Thyroid gland (tissue), 4 donors: Measurements from ENCODE around the gene TAGAP.

Experiments used
- POLR2A ChIP-seq, 2 donors: fragments of 450-650 bp; IDR thresholded peaks; one replicate each; pipeline ENCODE4 v1.6.1; 2017; ENCODE audit warnings: antibody characterized with exemption in 2 of 2, mild to moderate bottlenecking in 2 of 2, moderate library complexity in 1 of 2
- TF ChIP-seq, protein P1 (sequence below), 6 experiments: fragments of 200-600 bp in 3 of 6; fragments of 450-650 bp in 3 of 6; sonication (generic) in 3 of 6; IDR thresholded peaks; one replicate each; pipeline ENCODE4 v1.5.1; 2016 to 2019; ENCODE audit warnings: antibody characterized with exemption in 6 of 6, mild to moderate bottlenecking in 2 of 6, inconsistent platforms in 1 of 6, moderate library complexity in 1 of 6

DNA sequence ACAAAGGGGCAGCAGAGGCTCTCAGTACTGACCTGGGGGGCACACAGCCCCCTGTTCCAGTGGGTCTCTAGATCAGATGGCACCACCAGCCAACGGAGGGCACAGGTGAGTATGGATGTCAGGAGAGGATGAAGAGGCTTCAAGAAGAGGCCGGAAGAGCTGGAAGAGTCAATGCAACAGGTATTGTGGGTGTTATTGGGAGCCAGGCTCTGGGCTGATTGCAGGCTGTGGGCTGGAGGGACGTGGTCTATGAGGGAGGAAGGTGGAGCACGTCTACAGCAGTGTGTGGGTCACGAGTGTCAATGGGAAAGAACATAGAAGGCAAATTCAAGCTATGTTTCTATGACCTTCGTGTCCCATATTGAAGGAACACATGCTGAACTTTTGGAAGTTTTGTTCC is 18.8 kb upstream of the TAGAP start:
- TF ChIP-seq, protein P1, sequence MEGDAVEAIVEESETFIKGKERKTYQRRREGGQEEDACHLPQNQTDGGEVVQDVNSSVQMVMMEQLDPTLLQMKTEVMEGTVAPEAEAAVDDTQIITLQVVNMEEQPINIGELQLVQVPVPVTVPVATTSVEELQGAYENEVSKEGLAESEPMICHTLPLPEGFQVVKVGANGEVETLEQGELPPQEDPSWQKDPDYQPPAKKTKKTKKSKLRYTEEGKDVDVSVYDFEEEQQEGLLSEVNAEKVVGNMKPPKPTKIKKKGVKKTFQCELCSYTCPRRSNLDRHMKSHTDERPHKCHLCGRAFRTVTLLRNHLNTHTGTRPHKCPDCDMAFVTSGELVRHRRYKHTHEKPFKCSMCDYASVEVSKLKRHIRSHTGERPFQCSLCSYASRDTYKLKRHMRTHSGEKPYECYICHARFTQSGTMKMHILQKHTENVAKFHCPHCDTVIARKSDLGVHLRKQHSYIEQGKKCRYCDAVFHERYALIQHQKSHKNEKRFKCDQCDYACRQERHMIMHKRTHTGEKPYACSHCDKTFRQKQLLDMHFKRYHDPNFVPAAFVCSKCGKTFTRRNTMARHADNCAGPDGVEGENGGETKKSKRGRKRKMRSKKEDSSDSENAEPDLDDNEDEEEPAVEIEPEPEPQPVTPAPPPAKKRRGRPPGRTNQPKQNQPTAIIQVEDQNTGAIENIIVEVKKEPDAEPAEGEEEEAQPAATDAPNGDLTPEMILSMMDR (IDR thresholded peaks at IDR 0.05) = no peak
- no peak for TF ChIP-seq POLR2A (IDR thresholded peaks at IDR 0.05)
